GM12801 (cell line): Measurements from ENCODE around the gene FBN2.

Experiments
- TF ChIP-seq, protein P1 (sequence below): IDR thresholded peaks from one replicate; pipeline ENCODE4 v1.5.1; 2011; ENCODE audit warnings: control low read depth; ENCODE audit not compliant: insufficient read length; ENCODE audit errors: extremely low read depth

Gene FBN2

GRCh38 chr5:128245974-128246373 lies 292.1 kb downstream of the FBN2 start:
- TF ChIP-seq, protein P1, sequence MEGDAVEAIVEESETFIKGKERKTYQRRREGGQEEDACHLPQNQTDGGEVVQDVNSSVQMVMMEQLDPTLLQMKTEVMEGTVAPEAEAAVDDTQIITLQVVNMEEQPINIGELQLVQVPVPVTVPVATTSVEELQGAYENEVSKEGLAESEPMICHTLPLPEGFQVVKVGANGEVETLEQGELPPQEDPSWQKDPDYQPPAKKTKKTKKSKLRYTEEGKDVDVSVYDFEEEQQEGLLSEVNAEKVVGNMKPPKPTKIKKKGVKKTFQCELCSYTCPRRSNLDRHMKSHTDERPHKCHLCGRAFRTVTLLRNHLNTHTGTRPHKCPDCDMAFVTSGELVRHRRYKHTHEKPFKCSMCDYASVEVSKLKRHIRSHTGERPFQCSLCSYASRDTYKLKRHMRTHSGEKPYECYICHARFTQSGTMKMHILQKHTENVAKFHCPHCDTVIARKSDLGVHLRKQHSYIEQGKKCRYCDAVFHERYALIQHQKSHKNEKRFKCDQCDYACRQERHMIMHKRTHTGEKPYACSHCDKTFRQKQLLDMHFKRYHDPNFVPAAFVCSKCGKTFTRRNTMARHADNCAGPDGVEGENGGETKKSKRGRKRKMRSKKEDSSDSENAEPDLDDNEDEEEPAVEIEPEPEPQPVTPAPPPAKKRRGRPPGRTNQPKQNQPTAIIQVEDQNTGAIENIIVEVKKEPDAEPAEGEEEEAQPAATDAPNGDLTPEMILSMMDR: no peak

- TF ChIP-seq, protein P1: no peak
Observed at GRCh38 chr5:128243958-128244582, 294.0 kb downstream of the FBN2 start.

DNA sequence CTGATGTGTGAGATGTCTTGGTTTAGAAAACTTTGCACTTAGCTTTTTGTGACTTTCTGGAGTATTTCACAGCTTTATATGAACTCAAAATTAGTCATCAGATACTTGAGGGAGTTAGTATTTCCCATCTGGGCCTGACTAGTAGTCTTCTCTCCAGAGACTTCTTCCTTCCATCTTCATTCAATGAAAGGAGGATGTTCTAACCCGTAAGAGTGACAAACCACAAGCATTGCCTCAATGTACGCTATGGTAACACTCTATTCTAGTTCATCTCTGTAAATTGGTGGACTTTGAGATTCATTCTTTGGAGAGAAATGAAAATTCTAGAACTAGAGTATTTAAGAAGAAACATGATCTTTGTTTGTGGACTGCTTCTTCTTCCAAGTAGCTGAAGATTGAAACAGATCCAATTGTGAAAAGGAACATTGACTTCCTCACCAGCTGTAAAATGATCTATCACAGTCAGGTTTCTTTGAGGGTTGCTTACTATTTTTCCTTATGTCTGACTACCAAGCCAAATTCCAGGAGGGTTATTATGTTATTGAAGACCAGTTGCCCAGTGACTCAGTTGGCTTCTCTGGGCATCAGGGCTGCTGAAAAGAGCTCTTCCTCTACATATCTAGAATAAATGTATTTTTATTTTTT lies 296.9 kb downstream of the FBN2 start:
- TF ChIP-seq, protein P1: no peak

DNA sequence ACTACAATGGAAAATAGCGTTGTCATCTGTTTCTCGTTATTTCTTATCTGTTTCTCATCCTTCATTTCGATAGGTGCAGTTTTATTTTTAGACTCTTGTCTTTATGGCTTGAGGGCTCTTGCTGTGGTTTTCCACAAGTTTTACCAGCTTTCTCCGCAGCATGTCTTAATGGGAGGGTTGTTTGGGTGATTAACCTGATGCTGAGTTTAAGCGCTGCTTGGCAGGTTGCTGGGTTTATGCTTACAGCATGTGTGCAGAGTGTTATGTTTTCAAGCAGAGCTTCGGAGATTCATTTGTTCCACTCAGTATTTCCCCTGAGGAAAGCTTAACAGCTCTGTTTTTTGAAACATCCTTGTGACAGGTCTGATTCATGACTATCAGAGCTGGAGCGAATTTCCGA lies 300.5 kb downstream of the FBN2 start:
- TF ChIP-seq, protein P1: no peak

GRCh38 chr5:128237000-128237399 lies 301.0 kb downstream of the FBN2 start:
- TF ChIP-seq, protein P1: no peak

DNA sequence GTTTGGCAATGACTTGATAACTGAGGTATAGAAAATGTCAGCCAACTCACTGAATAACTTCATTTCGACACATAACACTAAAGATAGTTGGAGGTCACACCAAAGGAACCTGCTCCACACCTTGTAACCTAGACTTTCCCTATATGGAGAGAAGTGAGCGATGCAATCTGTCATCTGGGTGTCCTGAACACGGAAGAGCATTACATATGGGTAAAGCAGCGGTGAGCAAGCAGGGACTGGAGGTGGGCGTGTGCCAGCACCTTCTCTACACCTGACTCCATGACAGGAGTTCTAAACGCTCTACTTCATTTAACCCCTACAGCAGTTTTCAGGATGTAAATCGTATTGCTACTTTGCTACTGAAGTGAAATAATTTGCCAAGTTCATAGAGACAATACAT lies 301.7 kb downstream of the FBN2 start:
- TF ChIP-seq, protein P1: no peak

- TF ChIP-seq, protein P1: no peak
Observed at GRCh38 chr5:128234928-128235641, 303.0 kb downstream of the FBN2 start.
